Measurements from ENCODE around the gene SMOC2. TPM values are rescaled to one million over a fixed set of nuclear protein-coding genes. Genes with fewer than 3 reads are reported as not detected.

SMOC2 gene
- total and polyA plus RNA-seq, 2 donors (not counting 1 experiment from before 2014, with no cell fraction given), result 0.37 TPM; not detected in 1

- no peaks in the 10 kb centered on the region for H3K4me1 ChIP-seq (ENCODE audit: control insufficient read depth in 2 of 2, insufficient read depth in 2 of 2, low read length in 2 of 2)
- Mint-ChIP-seq H3K4me1 (no peaks in the 10 kb centered on the region), H3K27me3 (no peaks in the 10 kb centered on the region), H3K4me3 (no peak overlapping the region), H3K27ac (no peak overlapping the region), H3K9me3 (ENCODE audit: insufficient read depth) (peaks cover 4% of the 10 kb centered on the region)
- no peak overlapping the region for H3K27ac ChIP-seq (ENCODE audit: low read length in 2 of 2)
- no peaks in the 10 kb centered on the region for H3K36me3 ChIP-seq (replicated peaks in 1 of 2; ENCODE audit: control extremely low read depth in 1 of 2, control insufficient read depth in 1 of 2, extremely low read depth in 1 of 2, insufficient read depth in 2 of 2, low read length in 1 of 2)
- POLR2A ChIA-PET, result no interaction called here
- no peaks in the 10 kb centered on the region for H4K20me1 ChIP-seq (ENCODE audit: control insufficient read depth, insufficient read depth, low read length, poor library complexity, severe bottlenecking)
- ATAC-seq (ENCODE audit: low read depth) (no peak), DNase-seq (no peak)
- peaks cover 0 to 23% (median 0%) of the 10 kb centered on the region in 3 donors for H3K9me3 ChIP-seq (ENCODE audit: control extremely low read depth in 1 of 3, control insufficient read depth in 2 of 3, insufficient read depth in 1 of 3, low read length in 2 of 3)
- no peak for TF ChIP-seq EZH2 (IDR thresholded peaks at IDR 0.05; ENCODE audit: borderline replicate concordance, insufficient read depth, low read depth, low read length, poor library complexity, severe bottlenecking)
- no peak for TF ChIP-seq CTCF (IDR thresholded peaks at IDR 0.05)
- H3K9ac ChIP-seq (ENCODE audit: low read length), result no peak overlapping the region
- H2AFZ ChIP-seq (ENCODE audit: insufficient read depth, low read depth, low read length, poor library complexity, severe bottlenecking), result no peak overlapping the region
- CTCF ChIA-PET, result no interaction called here
- no peaks in the 10 kb centered on the region for H3K27me3 ChIP-seq (replicated peaks in 1 of 4; ENCODE audit: control extremely low read depth in 1 of 4, control insufficient read depth in 3 of 4, insufficient read depth in 4 of 4, low read length in 3 of 4)
- 79% methylated on average over 5 of the region's 7 CpGs for WGBS (ENCODE audit: insufficient coverage)
- intact Hi-C loops (cut with micrococcal nuclease), result no loop called here
- no peak overlapping the region for H3K4me2 ChIP-seq (replicated peaks; ENCODE audit: low read depth, low read length, poor library complexity, severe bottlenecking)
- H3K4me3 ChIP-seq (ENCODE audit: control extremely low read depth in 1 of 5, extremely low read depth in 1 of 5, insufficient read depth in 1 of 5, low read depth in 2 of 5, low read length in 4 of 5), result no peak overlapping the region
- no peaks in the 10 kb centered on the region for H3K79me2 ChIP-seq (ENCODE audit: control insufficient read depth, insufficient read depth, low read length)
Measured at GRCh38 chr6:168663041-168663440, 222.1 kb downstream of the SMOC2 start.

DNA sequence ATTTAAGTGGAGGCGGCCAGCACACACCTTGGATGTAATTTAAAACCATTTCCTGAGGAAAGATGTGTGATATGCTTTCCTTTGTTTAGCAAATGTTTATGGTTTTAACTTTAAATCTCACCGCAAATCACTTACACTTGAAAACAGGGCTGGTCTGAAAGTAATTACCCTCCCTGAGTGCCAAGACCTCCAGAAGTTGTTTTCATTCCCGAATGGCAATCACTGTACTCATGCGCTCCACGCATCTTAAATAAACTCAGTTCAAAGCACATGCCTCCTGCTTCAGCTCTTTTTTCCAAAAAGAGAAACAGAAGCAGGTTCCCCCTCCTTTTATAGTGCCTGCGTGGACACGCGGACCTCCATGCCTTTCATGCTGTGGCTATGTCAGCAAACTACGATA lies 224.0 kb downstream of the SMOC2 start:
- Histone ChIP-seq H3K4me1 (ENCODE audit: control insufficient read depth in 2 of 2, insufficient read depth in 2 of 2, low read length in 2 of 2) (no peaks in the 10 kb centered on the region), H4K20me1 (ENCODE audit: control insufficient read depth, insufficient read depth, low read length, poor library complexity, severe bottlenecking) (no peaks in the 10 kb centered on the region), H3K36me3 (replicated peaks in 1 of 2; ENCODE audit: control extremely low read depth in 1 of 2, control insufficient read depth in 1 of 2, extremely low read depth in 1 of 2, insufficient read depth in 2 of 2, low read length in 1 of 2) (no peaks in the 10 kb centered on the region), H3K27ac (ENCODE audit: low read length in 2 of 2) (no peak overlapping the region), H3K9ac (ENCODE audit: low read length) (no peak overlapping the region), H3K79me2 (ENCODE audit: control insufficient read depth, insufficient read depth, low read length) (no peaks in the 10 kb centered on the region), H2AFZ (ENCODE audit: insufficient read depth, low read depth, low read length, poor library complexity, severe bottlenecking) (no peak overlapping the region), H3K9me3 (ENCODE audit: control extremely low read depth in 1 of 3, control insufficient read depth in 2 of 3, insufficient read depth in 1 of 3, low read length in 2 of 3) (peaks cover 0 to 10% (median 0%) of the 10 kb centered on the region in 3 donors), H3K4me3 (ENCODE audit: control extremely low read depth in 1 of 5, extremely low read depth in 1 of 5, insufficient read depth in 1 of 5, low read depth in 2 of 5, low read length in 4 of 5) (no peak overlapping the region), H3K27me3 (replicated peaks in 1 of 4; ENCODE audit: control extremely low read depth in 1 of 4, control insufficient read depth in 3 of 4, insufficient read depth in 4 of 4, low read length in 3 of 4) (no peaks in the 10 kb centered on the region), H3K4me2 (replicated peaks; ENCODE audit: low read depth, low read length, poor library complexity, severe bottlenecking) (no peak overlapping the region)
- no peak for TF ChIP-seq EZH2 (IDR thresholded peaks at IDR 0.05; ENCODE audit: borderline replicate concordance, insufficient read depth, low read depth, low read length, poor library complexity, severe bottlenecking)
- no peak for TF ChIP-seq CTCF (IDR thresholded peaks at IDR 0.05)
- H3K4me3 Mint-ChIP-seq, result no peak overlapping the region
- DNase-seq, result no peak
- 85% methylated on average over 8 of the region's 9 CpGs for WGBS (ENCODE audit: insufficient coverage)
- intact Hi-C loops (cut with micrococcal nuclease), result no loop called here
- no peaks in the 10 kb centered on the region for H3K27me3 Mint-ChIP-seq
- H3K9me3 Mint-ChIP-seq (ENCODE audit: insufficient read depth), result peaks cover 4% of the 10 kb centered on the region
- ChIA-PET CTCF (no interaction called here), POLR2A (no interaction called here)
- no peaks in the 10 kb centered on the region for H3K4me1 Mint-ChIP-seq
- ATAC-seq (ENCODE audit: low read depth), result no peak
- H3K27ac Mint-ChIP-seq, result no peak overlapping the region

All from B cell (primary cell).